Rectal smooth muscle tissue (tissue), 1 donor: ENCODE measurements around the gene MAST3.

ENCODE experiments used
- H3K27ac ChIP-seq: one replicate; pipeline ENCODE4 v1.7.0; 2013; ENCODE audit warnings: low read depth, low read length, inconsistent platforms
- H3K27me3 ChIP-seq: one replicate; pipeline ENCODE4 v1.7.0; 2013; ENCODE audit warnings: low read length; ENCODE audit not compliant: control insufficient read depth, insufficient read depth
- H3K36me3 ChIP-seq: one replicate; pipeline ENCODE4 v1.7.0; 2013; ENCODE audit warnings: low read length; ENCODE audit not compliant: control insufficient read depth, insufficient read depth
- H3K4me1 ChIP-seq: one replicate; pipeline ENCODE4 v1.7.0; 2013; ENCODE audit warnings: low read length; ENCODE audit not compliant: control insufficient read depth, insufficient read depth
- H3K4me3 ChIP-seq: one replicate; pipeline ENCODE4 v1.7.0; 2013; ENCODE audit warnings: low read length
- H3K9ac ChIP-seq: one replicate; pipeline ENCODE4 v1.7.0; 2013; ENCODE audit warnings: low read length

MAST3 gene

DNA sequence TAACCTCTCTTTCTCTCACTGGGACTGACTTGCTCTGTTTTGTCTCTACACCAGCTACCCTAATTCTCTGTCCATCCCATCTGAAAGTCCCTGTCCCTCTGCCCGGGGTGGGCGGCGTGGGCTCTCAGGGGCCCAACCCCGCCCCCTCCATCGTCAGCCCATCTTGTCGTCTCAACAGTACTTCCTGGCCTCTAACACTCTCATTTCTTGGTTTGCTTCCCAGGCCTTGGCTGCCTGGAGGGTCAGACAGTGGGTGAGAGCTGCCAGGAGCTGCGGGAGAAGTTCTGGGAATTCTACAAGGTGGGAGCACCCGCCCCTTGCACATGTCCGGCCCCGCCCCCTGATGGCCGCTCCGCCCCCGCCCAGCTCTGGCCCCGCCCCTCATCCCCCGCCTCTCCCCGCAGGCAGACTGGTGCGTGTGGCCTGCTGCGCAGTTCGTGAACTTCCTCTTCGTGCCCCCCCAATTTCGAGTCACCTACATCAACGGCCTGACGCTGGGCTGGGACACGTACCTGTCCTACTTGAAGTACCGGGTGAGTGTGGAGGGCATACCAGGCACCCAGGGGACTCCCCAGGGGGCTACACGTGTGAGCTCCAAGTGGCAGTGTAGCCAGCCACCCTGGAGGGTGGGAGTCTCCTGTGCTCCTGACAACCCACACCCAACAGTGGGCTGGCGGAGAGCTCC is 97.1 kb downstream of the MAST3 start:
- Histone ChIP-seq H3K27ac (peak overlapping the region; percentile 75), H3K27me3 (no peaks in the 10 kb centered on the region), H3K4me3 (peak overlapping the region; percentile 84), H3K36me3 (peaks cover 7% of the 10 kb centered on the region), H3K4me1 (peaks cover 13% of the 10 kb centered on the region), H3K9ac (no peak overlapping the region)

DNA sequence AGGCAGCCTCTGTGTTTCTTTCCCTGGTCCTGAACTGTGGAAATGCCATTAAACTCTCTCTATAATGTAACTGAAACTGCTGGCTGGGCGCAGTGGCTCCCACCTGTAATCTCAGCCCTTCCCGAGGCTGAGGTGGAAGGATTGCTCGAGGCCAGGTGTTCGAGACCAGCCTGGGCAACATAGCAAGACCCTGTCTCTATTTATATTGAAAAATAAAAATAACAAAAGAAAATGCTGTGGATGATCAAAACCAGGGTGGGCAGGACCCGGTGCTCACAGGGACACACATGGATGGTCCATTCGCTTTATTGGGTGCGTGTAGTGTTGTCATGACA is 98.9 kb downstream of the MAST3 start:
- no peak overlapping the region for H3K4me3 ChIP-seq
- H3K4me1 ChIP-seq: peaks cover 13% of the 10 kb centered on the region
- no peak overlapping the region for H3K9ac ChIP-seq
- no peaks in the 10 kb centered on the region for H3K27me3 ChIP-seq
- peaks cover 7% of the 10 kb centered on the region for H3K36me3 ChIP-seq
- no peak overlapping the region for H3K27ac ChIP-seq

DNA sequence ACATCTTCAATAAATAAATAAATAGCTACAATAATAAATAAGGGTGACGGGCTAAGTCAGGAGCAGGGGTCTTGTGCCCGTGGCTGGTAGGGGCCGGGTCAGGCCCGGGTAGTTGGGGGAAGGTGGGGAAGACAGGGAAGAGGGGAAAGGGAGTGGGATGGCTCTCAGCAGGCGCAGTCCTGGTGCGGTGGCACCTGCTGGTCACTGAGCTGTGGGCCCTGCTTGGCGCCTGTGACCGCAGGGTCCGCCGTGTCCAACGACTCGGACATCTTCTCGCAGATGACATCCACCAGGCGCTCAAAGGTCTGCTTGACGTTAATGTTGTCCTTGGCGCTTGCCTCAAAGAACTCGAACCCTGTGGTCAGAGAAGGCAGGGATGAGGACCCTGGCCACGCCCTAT is 99.7 kb downstream of the MAST3 start:
- Histone ChIP-seq H3K4me3 (no peak overlapping the region), H3K9ac (no peak overlapping the region), H3K36me3 (peaks cover 7% of the 10 kb centered on the region), H3K27ac (no peak overlapping the region), H3K27me3 (no peaks in the 10 kb centered on the region), H3K4me1 (peaks cover 10% of the 10 kb centered on the region)

DNA sequence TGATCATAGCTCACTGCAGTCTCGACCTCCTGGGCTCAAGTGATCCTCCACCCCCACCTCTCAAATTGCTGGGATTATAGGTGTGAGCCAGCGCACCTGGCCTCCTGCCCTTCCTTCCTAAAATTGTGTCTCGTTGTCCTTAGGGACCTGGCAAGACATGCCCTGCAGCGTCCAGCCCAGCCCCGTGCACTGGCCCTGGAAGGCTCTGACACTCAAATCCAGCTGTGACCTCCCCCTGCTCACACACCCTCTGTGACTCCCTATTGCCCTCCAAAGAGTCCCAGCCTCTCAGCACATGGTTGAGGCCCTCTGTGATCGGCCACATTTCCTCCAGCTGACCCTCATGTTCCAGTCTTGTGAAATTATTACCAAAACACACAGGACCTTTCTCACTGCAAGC is 100.4 kb downstream of the MAST3 start:
- Histone ChIP-seq H3K9ac (no peak overlapping the region), H3K36me3 (peaks cover 7% of the 10 kb centered on the region), H3K4me3 (no peak overlapping the region), H3K4me1 (peaks cover 10% of the 10 kb centered on the region), H3K27me3 (no peaks in the 10 kb centered on the region), H3K27ac (no peak overlapping the region)

DNA sequence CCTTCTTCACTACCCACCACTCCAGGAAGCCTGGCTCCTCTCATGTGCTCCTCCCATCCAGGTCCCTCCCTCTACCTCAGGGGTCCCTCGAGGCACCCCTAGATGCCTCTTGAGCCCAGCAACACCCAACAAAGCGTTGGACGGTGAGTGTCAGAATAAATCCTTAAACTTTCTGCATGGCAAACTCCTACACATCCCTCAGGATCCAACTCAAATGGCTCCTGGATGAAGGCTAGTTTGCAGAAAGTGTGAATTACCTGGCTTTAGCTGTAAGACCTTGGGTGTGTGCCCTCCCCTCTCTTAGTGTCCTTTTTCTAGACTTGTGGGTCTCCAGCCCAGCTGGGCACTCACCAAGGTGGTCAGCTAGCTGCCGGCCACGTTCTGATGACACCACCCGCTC is 100.8 kb downstream of the MAST3 start:
- H3K27me3 ChIP-seq: no peaks in the 10 kb centered on the region
- H3K36me3 ChIP-seq: peaks cover 7% of the 10 kb centered on the region
- H3K9ac ChIP-seq: no peak overlapping the region
- H3K4me3 ChIP-seq: no peak overlapping the region
- H3K4me1 ChIP-seq: peaks cover 14% of the 10 kb centered on the region
- no peak overlapping the region for H3K27ac ChIP-seq
